ENCODE results near the gene RASGRP3.

DNA sequence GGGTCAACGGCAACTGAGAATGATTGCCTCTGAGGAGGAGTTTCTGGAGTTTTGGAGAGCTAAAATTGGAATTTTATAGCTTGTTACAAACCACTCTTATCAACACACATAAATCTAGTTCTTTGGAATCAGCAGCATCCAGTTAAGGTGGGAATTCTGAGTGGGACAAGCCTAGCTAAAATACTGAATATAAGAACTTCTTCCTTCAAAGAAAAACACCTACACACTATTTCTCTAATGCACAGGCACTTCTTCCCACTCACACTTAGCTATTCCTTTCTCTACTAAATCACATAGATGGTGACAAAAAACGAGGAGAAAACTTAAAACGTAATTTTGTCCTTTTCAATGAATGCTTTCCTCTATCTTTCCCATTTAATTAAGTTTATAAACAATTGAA is 79.2 kb downstream of the RASGRP3 start:
- TF ChIP-seq, protein P1, sequence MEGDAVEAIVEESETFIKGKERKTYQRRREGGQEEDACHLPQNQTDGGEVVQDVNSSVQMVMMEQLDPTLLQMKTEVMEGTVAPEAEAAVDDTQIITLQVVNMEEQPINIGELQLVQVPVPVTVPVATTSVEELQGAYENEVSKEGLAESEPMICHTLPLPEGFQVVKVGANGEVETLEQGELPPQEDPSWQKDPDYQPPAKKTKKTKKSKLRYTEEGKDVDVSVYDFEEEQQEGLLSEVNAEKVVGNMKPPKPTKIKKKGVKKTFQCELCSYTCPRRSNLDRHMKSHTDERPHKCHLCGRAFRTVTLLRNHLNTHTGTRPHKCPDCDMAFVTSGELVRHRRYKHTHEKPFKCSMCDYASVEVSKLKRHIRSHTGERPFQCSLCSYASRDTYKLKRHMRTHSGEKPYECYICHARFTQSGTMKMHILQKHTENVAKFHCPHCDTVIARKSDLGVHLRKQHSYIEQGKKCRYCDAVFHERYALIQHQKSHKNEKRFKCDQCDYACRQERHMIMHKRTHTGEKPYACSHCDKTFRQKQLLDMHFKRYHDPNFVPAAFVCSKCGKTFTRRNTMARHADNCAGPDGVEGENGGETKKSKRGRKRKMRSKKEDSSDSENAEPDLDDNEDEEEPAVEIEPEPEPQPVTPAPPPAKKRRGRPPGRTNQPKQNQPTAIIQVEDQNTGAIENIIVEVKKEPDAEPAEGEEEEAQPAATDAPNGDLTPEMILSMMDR (IDR thresholded peaks at IDR 0.05): no peak
- no peak for TF ChIP-seq POLR2AphosphoS5 (IDR thresholded peaks at IDR 0.05)
